GM18951 (cell line): Measurements from ENCODE around the gene MAX.

Experiments
- POLR2A ChIP-seq: IDR thresholded peaks from 4 replicates; pipeline ENCODE4 v1.6.1; 2011; ENCODE audit warnings: mild to moderate bottlenecking; ENCODE audit not compliant: insufficient read length, insufficient read depth; ENCODE audit errors: extremely low read depth
- in situ Hi-C: fragments of 300-500 bp; cut with MboI; formaldehyde crosslinking; loops from one replicate; pipeline ENCODE4 v1.12.0; 2022; ENCODE audit warnings: low sequenced_read_pairs, mixed read lengths, inconsistent platforms; ENCODE audit not compliant: unreplicated experiment

MAX gene

GRCh38 chr14:65074449-65075150, 27.7 kb downstream of the MAX start:
- in situ Hi-C loops: no loop called here
- TF ChIP-seq POLR2A: no peak

- in situ Hi-C loops: no loop called here
- no peak for TF ChIP-seq POLR2A
These were observed 28.6 kb downstream of the MAX start for GRCh38 chr14:65073605-65074201.

- in situ Hi-C loops: no loop called here
- TF ChIP-seq POLR2A: no peak
These were observed 29.4 kb downstream of the MAX start for GRCh38 chr14:65072937-65073336.

- in situ Hi-C loops: no loop called here
These were observed 30.1 kb downstream of the MAX start for GRCh38 chr14:65072256-65072655.

GRCh38 chr14:65071544-65071943, 30.8 kb downstream of the MAX start:
- in situ Hi-C loops: no loop called here
- no peak for TF ChIP-seq POLR2A

More at GRCh38 chr14:65072256-65072655, 30.1 kb downstream of the MAX start:
- TF ChIP-seq POLR2A: no peak

GRCh38 chr14:65070471-65070976, 31.8 kb downstream of the MAX start:
- in situ Hi-C loops: no loop called here
- no peak for TF ChIP-seq POLR2A

GRCh38 chr14:65069874-65070413, 32.4 kb downstream of the MAX start:
- TF ChIP-seq POLR2A: no peak
- in situ Hi-C loops: no loop called here

- TF ChIP-seq POLR2A: no peak
- in situ Hi-C loops: no loop called here
These were observed 36.6 kb downstream of the MAX start for GRCh38 chr14:65065719-65066118.

GRCh38 chr14:65062096-65063075, 39.9 kb downstream of the MAX start:
- in situ Hi-C loops: no loop called here
- TF ChIP-seq POLR2A: no peak

- in situ Hi-C loops: no loop called here
- no peak for TF ChIP-seq POLR2A
These were observed 44.6 kb downstream of the MAX start for GRCh38 chr14:65057695-65058094.

GRCh38 chr14:65054471-65055085, 47.7 kb downstream of the MAX start:
- in situ Hi-C loops: no loop called here
- TF ChIP-seq POLR2A: no peak

- in situ Hi-C loops: no loop called here
- no peak for TF ChIP-seq POLR2A
These were observed 48.9 kb downstream of the MAX start for GRCh38 chr14:65053466-65053865.
